K562 (cell line): ENCODE data around the gene THADA. TPM values are rescaled to one million over a fixed set of nuclear protein-coding genes. Genes with fewer than 3 reads are reported as not detected.

Source experiments
- ATAC-seq: fragments of 200-7000 bp; cut with Tn5 transposase; 3 replicates; pipeline ENCODE4 v1.9.1; 2020; ENCODE audit warnings: moderate library complexity
- BruUV-seq: library from RNA; stranded (reverse); fragments of 400-500 nt; replicated peaks from 2 replicates; lab custom pipeline; 2021; lab: Mats Ljungman, UMichigan
- CTCF ChIA-PET: fragments of 300-600 bp; formaldehyde crosslinking; extraction: SDS; loops from one replicate; lab custom pipeline; 2021; ENCODE audit warnings: low intra/inter-chr PET ratio; lab: Yijun Ruan, JAX
- POLR2A ChIA-PET: fragments of 300-600, 350-650 bp; sonication (Branson Sonifier 250); formaldehyde crosslinking; extraction: SDS; loops from one replicate; lab custom pipeline; 2021; ENCODE audit warnings: antibody characterized with exemption, inconsistent platforms; lab: Yijun Ruan, JAX
- DNase-seq, 4 experiments: peaks; one replicate each; pipeline versions ENCODE4 v3.0.0 to v3.0.0-alpha.2; 2011 to 2018; ENCODE audit warnings: low spot score in 3 of 4, mixed read lengths in 3 of 4; ENCODE audit errors: extremely low read depth in 1 of 4
- FAIRE-seq: peaks from 2 replicates; lab custom pipeline; 2011; peaks lifted over from hg19 to GRCh38; lab: Jason Lieb, UNC
- H2AFZ ChIP-seq: 2 replicates; pipeline ENCODE4 v1.6.0; 2011; ENCODE audit warnings: low read depth, low read length, control low read depth, inconsistent platforms
- H3K27ac ChIP-seq: fragments of 200-600 bp; 3 replicates; pipeline ENCODE4 v1.8.0; 2011; ENCODE audit warnings: low read depth, mild to moderate bottlenecking, control low read depth, inconsistent platforms, low read length, moderate library complexity, mixed read lengths; ENCODE audit errors: extremely low read depth
- H3K27me3 ChIP-seq, 2 experiments: fragments of 300-600 bp in 1 of 2; 2 replicates in 1 of 2; 3 replicates in 1 of 2; pipeline versions ENCODE4 v1.6.0 to v1.8.0; 2011; ENCODE audit warnings: inconsistent platforms in 2 of 2, low read length in 2 of 2, mild to moderate bottlenecking in 1 of 2, mixed read lengths in 1 of 2, moderate library complexity in 1 of 2; ENCODE audit not compliant: control insufficient read depth in 2 of 2, insufficient read depth in 2 of 2
- H3K36me3 ChIP-seq: fragments of 300-600 bp; 3 replicates; pipeline ENCODE4 v1.8.0; 2011; ENCODE audit warnings: mild to moderate bottlenecking, low read length, inconsistent platforms; ENCODE audit not compliant: control insufficient read depth, insufficient read depth
- H3K4me1 ChIP-seq, 2 experiments: fragments of 200-600 bp in 1 of 2; replicated peaks in 1 of 2; 2 replicates in 1 of 2; 3 replicates in 1 of 2; pipeline versions ENCODE4 v1.5.1 to v1.8.0; 2011; ENCODE audit warnings: inconsistent platforms in 2 of 2, low read length in 2 of 2, mild to moderate bottlenecking in 1 of 2, mixed read lengths in 1 of 2, moderate library complexity in 1 of 2; ENCODE audit not compliant: control insufficient read depth in 2 of 2, insufficient read depth in 2 of 2
- H3K4me2 ChIP-seq: 2 replicates; pipeline ENCODE4 v1.6.1; 2011; ENCODE audit warnings: low read length, control low read depth, inconsistent platforms, mixed read lengths; ENCODE audit not compliant: insufficient read depth
- H3K4me3 ChIP-seq: fragments of 200-600 bp; sonication (generic), shearing (Covaris generic); 2 replicates; pipeline ENCODE4 v1.5.1; 2016; ENCODE audit warnings: control low read depth, inconsistent platforms
- H3K79me2 ChIP-seq: fragments of 200-600 bp; 3 replicates; pipeline ENCODE4 v1.8.0; 2011; ENCODE audit warnings: low read length, inconsistent platforms; ENCODE audit not compliant: control insufficient read depth, insufficient read depth
- H3K9ac ChIP-seq, 2 experiments: 2 replicates each; pipeline versions ENCODE4 v1.6.0 to v1.6.1; 2011; ENCODE audit warnings: low read depth in 2 of 2, low read length in 2 of 2, control low read depth in 1 of 2, inconsistent platforms in 1 of 2, mild to moderate bottlenecking in 1 of 2, mixed read lengths in 1 of 2; ENCODE audit not compliant: insufficient read depth in 1 of 2
- H3K9me1 ChIP-seq: one replicate; pipeline ENCODE4 v1.6.0; 2011; ENCODE audit warnings: inconsistent platforms, mild to moderate bottlenecking, low read length, moderate library complexity; ENCODE audit not compliant: control insufficient read depth, insufficient read depth
- H3K9me3 ChIP-seq: replicated peaks from 2 replicates; pipeline ENCODE4 v1.5.1; 2011; ENCODE audit warnings: low read depth, low read length, inconsistent platforms; ENCODE audit not compliant: control insufficient read depth, insufficient read depth
- H4K20me1 ChIP-seq: replicated peaks from 2 replicates; pipeline ENCODE4 v1.6.1; 2011; ENCODE audit warnings: low read length, inconsistent platforms, mixed read lengths; ENCODE audit not compliant: control insufficient read depth, insufficient read depth
- HCFC1 ChIP-seq: IDR thresholded peaks from 2 replicates; pipeline ENCODE4 v1.6.1; 2012; ENCODE audit warnings: low read depth, low read length, improper control_type of control experiment
- MEIS2 ChIP-seq: fragments of 450-650 bp; IDR thresholded peaks from 2 replicates; pipeline ENCODE4 v1.6.1; 2014; ENCODE audit warnings: mild to moderate bottlenecking; ENCODE audit not compliant: partially characterized antibody
- PHF20 ChIP-seq: fragments of 450-650 bp; IDR thresholded peaks from 2 replicates; pipeline ENCODE4 v1.6.1; 2018; ENCODE audit not compliant: partially characterized antibody
- RBFOX2 ChIP-seq: fragments of 200-400 bp; formaldehyde crosslinking; IDR thresholded peaks from 2 replicates; pipeline ENCODE4 v1.6.1; 2017; ENCODE audit warnings: low read depth, mild to moderate bottlenecking, low read length, moderate library complexity
- STAT6 ChIP-seq: sonication (generic); formaldehyde crosslinking; IDR thresholded peaks from 2 replicates; pipeline ENCODE4 v1.8.1; 2023; ENCODE audit warnings: mild to moderate bottlenecking, missing genetic modification reagents
- WGBS: fragments of 100-300 bp; shearing (Covaris generic); methylation state at CpG from one replicate; pipeline ENCODE4 v1.1.6; 2016; ENCODE audit warnings: low coverage, mixed read lengths; ENCODE audit not compliant: insufficient coverage; ENCODE audit errors: missing lambda C conversion rate; 5-methylcytosine and 5-hydroxymethylcytosine counted together
- in situ Hi-C: fragments of 300-500 bp; cut with MboI; formaldehyde crosslinking; loops from 4 replicates; pipeline ENCODE4 v1.15.0; 2018; ENCODE audit warnings: inconsistent platforms, mixed read lengths
- intact Hi-C: fragments of 100-400 bp; cut with micrococcal nuclease; formaldehyde crosslinking; loops from 2 replicates; pipeline ENCODE4 v1.14.2; 2022
- polyA plus RNA-seq, 8 experiments: library from polyadenylated mRNA; depleted of rRNA in 4 of 8; stranded (reverse) in 5 of 8; unstranded in 3 of 8; fragments of >200 nt; fragmentation: Nextera tagmentation in 2 of 8; fragmentation: Illumina TruSeq in 1 of 8; extraction: Ambion mirVana in 2 of 8; extraction: Trizol in 1 of 8; gene quantifications; 2 replicates each; pipeline versions ENCODE4 v1.2.1 to v1.2.3, GENCODE V29; 2011 to 2014; ENCODE audit warnings: inconsistent platforms in 1 of 8, missing spikeins in 1 of 8
- total RNA-seq, 7 experiments: library from RNA; depleted of rRNA in 6 of 7; stranded (reverse); fragments of >200 nt in 6 of 7; fragmentation: Illumina TruSeq in 2 of 7; extraction: Trizol in 2 of 7; gene quantifications; 2 replicates each; pipeline versions ENCODE4 v1.2.1 to v1.2.3, GENCODE V29; 2011 to 2021; ENCODE audit warnings: low replicate concordance in 1 of 7
- TF ChIP-seq, protein P1 (sequence below), 2 experiments: IDR thresholded peaks in 1 of 2; conservative IDR thresholded peaks in 1 of 2; 2 replicates each; pipeline ENCODE4 v1.6.1; 2016; ENCODE audit warnings: low read depth in 2 of 2, mild to moderate bottlenecking in 1 of 2, missing compliant biosample characterization in 1 of 2, missing genetic modification characterization in 1 of 2, moderate library complexity in 1 of 2

Gene THADA
- total and polyA plus RNA-seq, 9 of the 15 experiments (the other 6 are each of a cell fraction or from before 2014, with no cell fraction given): 17.8 to 34.7 (median 31.9) TPM

DNA sequence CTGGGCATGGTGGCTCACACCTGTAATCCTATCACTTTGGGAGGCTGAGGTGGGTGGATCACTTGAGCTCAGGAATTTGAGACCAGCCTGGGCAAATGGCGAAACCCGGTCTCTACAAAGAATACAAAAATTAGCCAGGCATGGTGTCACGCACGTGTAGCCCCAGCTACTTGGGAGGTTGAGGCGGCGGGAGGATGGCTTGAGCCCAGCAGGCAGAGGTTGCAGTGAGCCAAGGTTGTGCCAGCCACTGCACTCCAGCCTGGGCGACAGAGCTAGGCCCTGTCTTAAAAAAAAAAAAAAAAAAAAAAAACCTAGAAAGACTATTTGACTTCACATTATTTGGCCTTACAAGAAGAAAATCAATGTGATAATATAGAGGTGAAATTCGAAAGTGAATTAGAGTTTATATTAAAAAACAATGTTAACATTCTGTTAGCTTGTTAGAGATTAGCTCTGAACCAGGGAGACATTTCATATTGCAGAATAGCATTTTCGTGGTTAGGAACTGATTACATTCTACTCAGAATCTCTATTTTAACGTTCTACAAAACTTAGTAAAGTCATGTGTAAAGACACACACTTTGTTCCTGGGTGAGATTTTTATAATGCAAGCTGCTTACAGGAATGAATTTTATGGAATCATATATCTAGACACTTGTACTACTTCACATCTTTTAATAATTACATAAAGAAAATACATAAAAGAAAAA is 120.5 kb downstream of the THADA start (continued):
- TF ChIP-seq STAT6 (CRISPR knock-in tag): no peak
- no peak for TF ChIP-seq RBFOX2
- no peak for TF ChIP-seq PHF20
- TF ChIP-seq, all 486 proteins: peak for 0

GRCh38 chr2:43474273-43474672 is 121.6 kb downstream of the THADA start:
- no peak for ATAC-seq
- TF ChIP-seq, protein P1, sequence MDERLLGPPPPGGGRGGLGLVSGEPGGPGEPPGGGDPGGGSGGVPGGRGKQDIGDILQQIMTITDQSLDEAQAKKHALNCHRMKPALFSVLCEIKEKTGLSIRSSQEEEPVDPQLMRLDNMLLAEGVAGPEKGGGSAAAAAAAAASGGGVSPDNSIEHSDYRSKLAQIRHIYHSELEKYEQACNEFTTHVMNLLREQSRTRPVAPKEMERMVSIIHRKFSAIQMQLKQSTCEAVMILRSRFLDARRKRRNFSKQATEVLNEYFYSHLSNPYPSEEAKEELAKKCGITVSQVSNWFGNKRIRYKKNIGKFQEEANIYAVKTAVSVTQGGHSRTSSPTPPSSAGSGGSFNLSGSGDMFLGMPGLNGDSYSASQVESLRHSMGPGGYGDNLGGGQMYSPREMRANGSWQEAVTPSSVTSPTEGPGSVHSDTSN (CRISPR knock-in tag; IDR thresholded peaks at IDR 0.05; ENCODE audit: low read depth): no peak
- TF ChIP-seq, protein P1 (tag; conservative IDR thresholded peaks at IDR 0.05; ENCODE audit: low read depth): peak; percentile 68
- TF ChIP-seq HCFC1 (no peak), MEIS2 (peak; percentile 10)
- no peaks in the 10 kb centered on the region for H3K79me2 ChIP-seq
- 23% methylated on average over 5 of the region's 5 CpGs for WGBS
- H3K9me3 ChIP-seq: no peaks in the 10 kb centered on the region
- H3K9me1 ChIP-seq: no peaks in the 10 kb centered on the region
- no peak overlapping the region for H3K4me2 ChIP-seq
- no peak overlapping the region for H3K27ac ChIP-seq
- POLR2A ChIA-PET: no interaction called here
- H3K9ac ChIP-seq: no peak overlapping the region
- H2AFZ ChIP-seq: no peak overlapping the region
- no peaks in the 10 kb centered on the region for H4K20me1 ChIP-seq
- in situ Hi-C loops: no loop called here
- CTCF ChIA-PET: no interaction called here
- H3K27me3 ChIP-seq: no peaks in the 10 kb centered on the region
- no TSS peak for BruUV-seq
- no peak for DNase-seq
- intact Hi-C loops: no loop called here
- FAIRE-seq: no peak
- no peaks in the 10 kb centered on the region for H3K36me3 ChIP-seq
- H3K4me3 ChIP-seq: no peak overlapping the region
- no peaks in the 10 kb centered on the region for H3K4me1 ChIP-seq
